Right lobe of liver (tissue), 6 donors: ENCODE results near the gene MDFI. TPM values are rescaled to one million over a fixed set of nuclear protein-coding genes. Genes with fewer than 3 reads are reported as not detected.

Experiments
- ATAC-seq, 4 donors: fragments of 200-7000 bp; cut with Tn5 transposase; one replicate each; pipeline ENCODE4 v1.9.1; 2020; ENCODE audit warnings: mild to moderate bottlenecking in 4 of 4, moderate library complexity in 4 of 4
- DNase-seq, 3 donors: peaks; one replicate each; pipeline ENCODE4 v3.0.0-alpha.2; 2020
- H3K27ac ChIP-seq, 3 donors: fragments of 200-600 bp; one replicate each; pipeline ENCODE4 v1.8.0; 2022
- H3K27me3 ChIP-seq, 2 donors: fragments of 200-600 bp; one replicate each; pipeline ENCODE4 v1.8.0; 2022
- H3K36me3 ChIP-seq, 4 donors: fragments of 200-600 bp; sonication (generic) in 1 of 4; one replicate each; pipeline versions ENCODE4 v1.5.1 to v1.8.0; 2017 to 2022; ENCODE audit warnings: control low read depth in 1 of 4
- H3K4me1 ChIP-seq, 4 donors: fragments of 200-600 bp; sonication (generic) in 1 of 4; one replicate each; pipeline versions ENCODE4 v1.5.1 to v1.8.0; 2017 to 2022; ENCODE audit warnings: control low read depth in 1 of 4
- H3K4me3 ChIP-seq, 3 donors: fragments of 200-600 bp; one replicate each; pipeline ENCODE4 v1.8.0; 2022
- H3K9me3 ChIP-seq, 4 donors: fragments of 200-600 bp; sonication (generic) in 1 of 4; one replicate each; pipeline versions ENCODE4 v1.5.1 to v1.8.0; 2017 to 2022; ENCODE audit warnings: control low read depth in 1 of 4
- CTCF ChIP-seq, 4 donors: fragments of 200-600 bp in 3 of 4; fragments of 450-650 bp in 1 of 4; IDR thresholded peaks; one replicate each; pipeline versions ENCODE4 v1.5.1 to v1.8.0; 2016 to 2022; ENCODE audit warnings: antibody characterized with exemption in 4 of 4, mild to moderate bottlenecking in 2 of 4
- POLR2A ChIP-seq: fragments of 450-650 bp; IDR thresholded peaks from one replicate; pipeline ENCODE4 v1.6.1; 2017; ENCODE audit warnings: antibody characterized with exemption, mild to moderate bottlenecking
- WGBS: methylation state at CpG from one replicate; pipeline ENCODE4 v1.1.6; 2018; ENCODE audit warnings: low coverage, low lambda C conversion rate; ENCODE audit not compliant: insufficient coverage; ENCODE audit errors: missing lambda C conversion rate; 5-methylcytosine and 5-hydroxymethylcytosine counted together
- intact Hi-C, 2 donors: fragments of 100-400 bp; cut with DNase I; formaldehyde crosslinking; loops; one replicate each; pipeline versions ENCODE4 v1.11.2 to v1.14.1; 2022
- total RNA-seq, 6 experiments: library from RNA; depleted of rRNA in 2 of 6; stranded (reverse); fragments of >200 nt in 2 of 6; fragmentation: NEBNext Ultra II Directional in 3 of 6; extraction: Animal tissue kit (Norgen Biotek cat#: 25700) in 3 of 6; gene quantifications; one replicate each; pipeline versions ENCODE4 v1.1.0 to v1.2.4, GENCODE V29; 2016 to 2023
- donor health status: DM: no; HTN: yes; CAD: no.
- donor health status: DM: no; HTN: no; CAD: no.
- donor health status: DM: no; HTN: no; CAD: no.
- donor health status: DM: no; HTN: yes; CAD: no.
- donor health status: DM: no; HTN: yes; CAD: no.

Gene MDFI
- total RNA-seq, 6 experiments from 2014 or later = 0.29 to 2.4 (median 1.1) TPM; not detected in 3

GRCh38 chr6:41602864-41603608 is 35.2 kb upstream of the MDFI start:
- Histone ChIP-seq H3K9me3 (no peaks in the 10 kb centered on the region), H3K36me3 (peaks cover 0 to 8% (median 0%) of the 10 kb centered on the region in 4 donors), H3K4me3 (no peak overlapping the region), H3K27ac (no peak overlapping the region), H3K4me1 (peaks cover 0 to 5% (median 0%) of the 10 kb centered on the region in 4 donors), H3K27me3 (no peaks in the 10 kb centered on the region)
- ATAC-seq (peak; percentile 79 to 91 (median 87)), DNase-seq (peak; percentile 78 to 79 (median 78))
- TF ChIP-seq POLR2A (no peak), CTCF (IDR thresholded peaks at IDR 0.05) (peak; percentile 70 to 89 (median 86))
- intact Hi-C loops = loop anchor here in 1 of 2 donors (5.0 kb wide), 1 partner anchor 74 kb away; no protein-coding TSS in a partner anchor
- WGBS = 4% methylated on average over 20 of the region's 20 CpGs

- no peaks in the 10 kb centered on the region for H3K27me3 ChIP-seq
- DNase-seq (no peak), ATAC-seq (no peak)
- WGBS = no CpG with 5 or more reads among the region's 5 CpGs
- no peak for TF ChIP-seq CTCF (IDR thresholded peaks at IDR 0.05)
- TF ChIP-seq POLR2A = no peak
- peaks cover 0 to 5% (median 0%) of the 10 kb centered on the region in 4 donors for H3K4me1 ChIP-seq
- intact Hi-C loops = loop anchor here (2.0 to 5.0 kb wide), 2 partner anchors 73 to 75 kb away; no protein-coding TSS in a partner anchor
- H3K36me3 ChIP-seq = no peaks in the 10 kb centered on the region
- H3K27ac ChIP-seq = no peak overlapping the region
- H3K9me3 ChIP-seq = no peaks in the 10 kb centered on the region
- no peak overlapping the region for H3K4me3 ChIP-seq
Measured at GRCh38 chr6:41604006-41604405, 34.3 kb upstream of the MDFI start.

- H3K4me3 ChIP-seq = no peak overlapping the region
- no peak for DNase-seq
- peaks cover 0 to 5% (median 0%) of the 10 kb centered on the region in 4 donors for H3K4me1 ChIP-seq
- TF ChIP-seq CTCF (IDR thresholded peaks at IDR 0.05) (no peak), POLR2A (no peak)
- ATAC-seq = no peak
- H3K27ac ChIP-seq = no peak overlapping the region
- H3K27me3 ChIP-seq = no peaks in the 10 kb centered on the region
- H3K9me3 ChIP-seq = no peaks in the 10 kb centered on the region
- no peaks in the 10 kb centered on the region for H3K36me3 ChIP-seq
- intact Hi-C loops = loop anchor here in 1 of 2 donors (2.0 kb wide), 1 partner anchor 73 kb away; no protein-coding TSS in a partner anchor
- WGBS = 50% methylated on average over 1 of the region's 3 CpGs
Measured at GRCh38 chr6:41605649-41606048, 32.6 kb upstream of the MDFI start.

- Histone ChIP-seq H3K4me3 (no peak overlapping the region), H3K4me1 (peaks cover 0 to 5% (median 0%) of the 10 kb centered on the region in 4 donors), H3K27me3 (no peaks in the 10 kb centered on the region), H3K9me3 (no peaks in the 10 kb centered on the region), H3K36me3 (no peaks in the 10 kb centered on the region), H3K27ac (no peak overlapping the region)
- 90% methylated on average over 5 of the region's 5 CpGs for WGBS
- no peak for TF ChIP-seq CTCF (IDR thresholded peaks at IDR 0.05)
- no peak for TF ChIP-seq POLR2A
- ATAC-seq (no peak), DNase-seq (no peak)
- intact Hi-C loops = no loop called here
Measured at GRCh38 chr6:41607036-41607435, 31.2 kb upstream of the MDFI start.
